ENCODE measurements around the gene FRYL. TPM values are rescaled to one million over a fixed set of nuclear protein-coding genes. Genes with fewer than 3 reads are reported as not detected.

Gene FRYL
- total RNA-seq, 1 experiment from 2014 or later = 53.9 TPM

- Histone ChIP-seq H4K20me1 (ENCODE audit: insufficient read depth) (no peaks in the 10 kb centered on the region), H2AFZ (no peak overlapping the region), H3K9me2 (ENCODE audit: insufficient read depth) (no peaks in the 10 kb centered on the region), H3K27me3 (ENCODE audit: insufficient read depth, low read depth) (no peaks in the 10 kb centered on the region), H3K4me2 (no peak overlapping the region), H3K36me3 (ENCODE audit: low read depth) (no peaks in the 10 kb centered on the region), H3K4me3 (no peak overlapping the region), H3K79me2 (ENCODE audit: low read depth) (peaks cover 35% of the 10 kb centered on the region), H3F3A (ENCODE audit: insufficient read depth, low read depth) (no peaks in the 10 kb centered on the region), H3K4me1 (replicated peaks; ENCODE audit: insufficient read depth) (no peaks in the 10 kb centered on the region), H3K27ac (no peak overlapping the region), H3K9me3 (ENCODE audit: insufficient read depth, low read depth) (no peaks in the 10 kb centered on the region)
- BruUV-seq (replicated peaks) = no TSS peak
- no peak for TF ChIP-seq EZH2 (IDR thresholded peaks at IDR 0.05; ENCODE audit: low read depth)
- TF ChIP-seq, protein P1, sequence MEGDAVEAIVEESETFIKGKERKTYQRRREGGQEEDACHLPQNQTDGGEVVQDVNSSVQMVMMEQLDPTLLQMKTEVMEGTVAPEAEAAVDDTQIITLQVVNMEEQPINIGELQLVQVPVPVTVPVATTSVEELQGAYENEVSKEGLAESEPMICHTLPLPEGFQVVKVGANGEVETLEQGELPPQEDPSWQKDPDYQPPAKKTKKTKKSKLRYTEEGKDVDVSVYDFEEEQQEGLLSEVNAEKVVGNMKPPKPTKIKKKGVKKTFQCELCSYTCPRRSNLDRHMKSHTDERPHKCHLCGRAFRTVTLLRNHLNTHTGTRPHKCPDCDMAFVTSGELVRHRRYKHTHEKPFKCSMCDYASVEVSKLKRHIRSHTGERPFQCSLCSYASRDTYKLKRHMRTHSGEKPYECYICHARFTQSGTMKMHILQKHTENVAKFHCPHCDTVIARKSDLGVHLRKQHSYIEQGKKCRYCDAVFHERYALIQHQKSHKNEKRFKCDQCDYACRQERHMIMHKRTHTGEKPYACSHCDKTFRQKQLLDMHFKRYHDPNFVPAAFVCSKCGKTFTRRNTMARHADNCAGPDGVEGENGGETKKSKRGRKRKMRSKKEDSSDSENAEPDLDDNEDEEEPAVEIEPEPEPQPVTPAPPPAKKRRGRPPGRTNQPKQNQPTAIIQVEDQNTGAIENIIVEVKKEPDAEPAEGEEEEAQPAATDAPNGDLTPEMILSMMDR (conservative IDR thresholded peaks at IDR 0.05) = no peak
- ChIA-PET POLR2A (ENCODE audit: unreplicated experiment) (no interaction called here), CTCF (no interaction called here)
- no peak for DNase-seq
- intact Hi-C loops (cut with micrococcal nuclease; ENCODE audit: unreplicated experiment) = no loop called here
These were observed 26.9 kb downstream of the FRYL start for GRCh38 chr4:48753159-48753558.

GRCh38 chr4:48752726-48753125, 27.4 kb downstream of the FRYL start:
- Histone ChIP-seq H3K4me3 (no peak overlapping the region), H3K27ac (no peak overlapping the region), H3F3A (ENCODE audit: insufficient read depth, low read depth) (no peaks in the 10 kb centered on the region), H3K4me2 (no peak overlapping the region), H3K9me3 (ENCODE audit: insufficient read depth, low read depth) (no peaks in the 10 kb centered on the region), H3K9me2 (ENCODE audit: insufficient read depth) (no peaks in the 10 kb centered on the region), H3K4me1 (replicated peaks; ENCODE audit: insufficient read depth) (no peaks in the 10 kb centered on the region), H2AFZ (no peak overlapping the region), H3K36me3 (ENCODE audit: low read depth) (no peaks in the 10 kb centered on the region), H3K27me3 (ENCODE audit: insufficient read depth, low read depth) (no peaks in the 10 kb centered on the region), H3K79me2 (ENCODE audit: low read depth) (peaks cover 35% of the 10 kb centered on the region), H4K20me1 (ENCODE audit: insufficient read depth) (no peaks in the 10 kb centered on the region)
- intact Hi-C loops (cut with micrococcal nuclease; ENCODE audit: unreplicated experiment) = no loop called here
- ChIA-PET POLR2A (ENCODE audit: unreplicated experiment) (no interaction called here), CTCF (no interaction called here)
- no peak for TF ChIP-seq EZH2 (IDR thresholded peaks at IDR 0.05; ENCODE audit: low read depth)
- TF ChIP-seq, protein P1 (conservative IDR thresholded peaks at IDR 0.05) = no peak
- no TSS peak for BruUV-seq (replicated peaks)
- DNase-seq = no peak

GRCh38 chr4:48752246-48752645, 27.8 kb downstream of the FRYL start:
- CTCF ChIA-PET = no interaction called here

More at GRCh38 chr4:48752246-48752645, 27.8 kb downstream of the FRYL start:
- TF ChIP-seq EZH2 (IDR thresholded peaks at IDR 0.05; ENCODE audit: low read depth) = no peak
- TF ChIP-seq, protein P1 (conservative IDR thresholded peaks at IDR 0.05) = no peak
- H3K4me3 ChIP-seq = no peak overlapping the region
- POLR2A ChIA-PET (ENCODE audit: unreplicated experiment) = no interaction called here
- BruUV-seq (replicated peaks) = no TSS peak
- H3F3A ChIP-seq (ENCODE audit: insufficient read depth, low read depth) = no peaks in the 10 kb centered on the region
- no peaks in the 10 kb centered on the region for H4K20me1 ChIP-seq (ENCODE audit: insufficient read depth)
- H3K4me2 ChIP-seq = no peak overlapping the region
- DNase-seq = no peak
- H3K27me3 ChIP-seq (ENCODE audit: insufficient read depth, low read depth) = no peaks in the 10 kb centered on the region
- no peaks in the 10 kb centered on the region for H3K9me2 ChIP-seq (ENCODE audit: insufficient read depth)
- intact Hi-C loops (cut with micrococcal nuclease; ENCODE audit: unreplicated experiment) = no loop called here
- no peak overlapping the region for H3K27ac ChIP-seq
- no peaks in the 10 kb centered on the region for H3K4me1 ChIP-seq (replicated peaks; ENCODE audit: insufficient read depth)
- peaks cover 35% of the 10 kb centered on the region for H3K79me2 ChIP-seq (ENCODE audit: low read depth)
- H2AFZ ChIP-seq = no peak overlapping the region
- H3K9me3 ChIP-seq (ENCODE audit: insufficient read depth, low read depth) = no peaks in the 10 kb centered on the region
- no peaks in the 10 kb centered on the region for H3K36me3 ChIP-seq (ENCODE audit: low read depth)

All from PC-9 (cell line).